Loucy (cell line): ENCODE data around the gene BORCS6.

Source experiments
- CTCF ChIP-seq: fragments of 200-600 bp; sonication (generic); conservative IDR thresholded peaks from 2 replicates; pipeline ENCODE4 v1.5.1; 2014; ENCODE audit warnings: mild to moderate bottlenecking, antibody characterized with exemption, low read length
- EZH2phosphoT487 ChIP-seq: fragments of 200-600 bp; IDR thresholded peaks from 2 replicates; pipeline ENCODE4 v1.6.1; 2018; ENCODE audit warnings: antibody characterized with exemption, mild to moderate bottlenecking, moderate library complexity, borderline replicate concordance

- TF ChIP-seq CTCF (no peak), EZH2phosphoT487 (no peak)
Measured at GRCh38 chr17:8151120-8151640, 38.8 kb downstream of the BORCS6 start.
